B cell (primary cell): ENCODE results near the gene HMOX1. TPM values are rescaled to one million over a fixed set of nuclear protein-coding genes. Genes with fewer than 3 reads are reported as not detected.
"Not testable (repeated sequence)": the region's sequence is repeated elsewhere in the genome, so short reads cannot be mapped to it uniquely, and the experiment has no call there.

Experiments
- ATAC-seq: fragments of 200-7000 bp; cut with Tn5 transposase; one replicate; pipeline ENCODE4 v1.10.0; 2021; ENCODE audit warnings: low read depth, mild to moderate bottlenecking, moderate number of reproducible peaks, moderate library complexity
- CTCF ChIA-PET: fragments of 350-600 bp; sonication (Branson Sonifier 250); formaldehyde crosslinking; loops from one replicate; lab custom pipeline; 2021; ENCODE audit warnings: antibody characterized with exemption, inconsistent platforms; lab: Charles Lee
- POLR2A ChIA-PET: fragments of 350-600 bp; sonication (Branson Sonifier 250); formaldehyde crosslinking; loops from one replicate; lab custom pipeline; 2021; ENCODE audit warnings: antibody characterized with exemption; lab: Charles Lee
- DNase-seq: peaks from one replicate; pipeline ENCODE4 v3.0.0; 2013
- H2AFZ ChIP-seq: 2 replicates; pipeline ENCODE4 v1.6.1; 2012; ENCODE audit warnings: mild to moderate bottlenecking, low read depth, low read length; ENCODE audit not compliant: insufficient read depth, poor library complexity, severe bottlenecking
- H3K27ac ChIP-seq, 2 donors: 1 replicate in 1 of 2; 2 replicates in 1 of 2; pipeline ENCODE4 v1.5.1; 2012 to 2013; ENCODE audit warnings: low read length in 2 of 2, mild to moderate bottlenecking in 2 of 2, moderate library complexity in 1 of 2
- H3K27me3 ChIP-seq, 4 experiments: fragments of 200-600 bp in 1 of 4; sonication (generic) in 1 of 4; replicated peaks in 1 of 4; 1 replicate in 2 of 4; 2 replicates in 2 of 4; pipeline versions ENCODE4 v1.6.1 to v1.7.0; 2013 to 2016; ENCODE audit warnings: low read length in 3 of 4, mild to moderate bottlenecking in 2 of 4, mixed read lengths in 1 of 4, moderate library complexity in 1 of 4; ENCODE audit not compliant: insufficient read depth in 4 of 4, control insufficient read depth in 3 of 4; ENCODE audit errors: control extremely low read depth in 1 of 4
- H3K36me3 ChIP-seq, 2 experiments: replicated peaks in 1 of 2; 1 replicate in 1 of 2; 2 replicates in 1 of 2; pipeline versions ENCODE4 v1.6.1 to v1.7.1; 2013; ENCODE audit warnings: low read length in 1 of 2; ENCODE audit not compliant: insufficient read depth in 2 of 2, control insufficient read depth in 1 of 2; ENCODE audit errors: control extremely low read depth in 1 of 2, extremely low read depth in 1 of 2
- H3K4me1 ChIP-seq, 2 donors: fragments of 200-600 bp in 1 of 2; sonication (generic) in 1 of 2; 1 replicate in 1 of 2; 2 replicates in 1 of 2; pipeline versions ENCODE4 v1.5.1 to v1.6.1; 2013 to 2017; ENCODE audit warnings: low read length in 2 of 2; ENCODE audit not compliant: control insufficient read depth in 2 of 2, insufficient read depth in 2 of 2
- H3K4me2 ChIP-seq: replicated peaks from 2 replicates; pipeline ENCODE3; 2012; ENCODE audit warnings: mild to moderate bottlenecking, low read depth, low read length; ENCODE audit not compliant: poor library complexity, severe bottlenecking
- H3K4me3 ChIP-seq, 5 experiments: fragments of 200-600 bp in 1 of 5; sonication (generic) in 1 of 5; 1 replicate in 3 of 5; 2 replicates in 2 of 5; pipeline versions ENCODE4 v1.5.1 to v1.7.0; 2011 to 2016; ENCODE audit warnings: low read length in 4 of 5, mild to moderate bottlenecking in 4 of 5, low read depth in 2 of 5, control low read depth in 1 of 5, moderate library complexity in 1 of 5; ENCODE audit not compliant: insufficient read depth in 1 of 5; ENCODE audit errors: control extremely low read depth in 1 of 5, extremely low read depth in 1 of 5
- H3K79me2 ChIP-seq: fragments of 200-600 bp; sonication (generic); one replicate; pipeline ENCODE4 v1.6.0; 2016; ENCODE audit warnings: low read length; ENCODE audit not compliant: control insufficient read depth, insufficient read depth
- H3K9ac ChIP-seq: fragments of 200-600 bp; sonication (generic); 2 replicates; pipeline ENCODE4 v1.6.1; 2017; ENCODE audit warnings: mild to moderate bottlenecking, low read length, moderate library complexity
- H3K9me3 ChIP-seq, 3 donors: one replicate each; pipeline versions ENCODE4 v1.6.1 to v1.7.1; 2013; ENCODE audit warnings: low read length in 2 of 3; ENCODE audit not compliant: control insufficient read depth in 2 of 3, insufficient read depth in 1 of 3; ENCODE audit errors: control extremely low read depth in 1 of 3
- H4K20me1 ChIP-seq: 2 replicates; pipeline ENCODE4 v1.6.0; 2012; ENCODE audit warnings: mild to moderate bottlenecking, low read length; ENCODE audit not compliant: insufficient read depth, control insufficient read depth, poor library complexity, severe bottlenecking
- H3K27ac Mint-ChIP-seq: one replicate; pipeline ENCODE4 v1.8.0; 2021; ENCODE audit warnings: mixed read lengths
- H3K27me3 Mint-ChIP-seq: one replicate; pipeline ENCODE4 v1.8.0; 2021; ENCODE audit warnings: mixed read lengths
- H3K4me1 Mint-ChIP-seq: one replicate; pipeline ENCODE4 v1.8.0; 2021; ENCODE audit warnings: mixed read lengths
- H3K4me3 Mint-ChIP-seq: one replicate; pipeline ENCODE4 v1.8.0; 2021; ENCODE audit warnings: mixed read lengths
- H3K9me3 Mint-ChIP-seq: one replicate; pipeline ENCODE4 v1.8.0; 2022; ENCODE audit warnings: mixed read lengths; ENCODE audit not compliant: insufficient read depth
- CTCF ChIP-seq: fragments of 200-600 bp; IDR thresholded peaks from one replicate; pipeline ENCODE4 v1.8.0; 2022; ENCODE audit warnings: antibody characterized with exemption, mild to moderate bottlenecking
- EZH2 ChIP-seq: IDR thresholded peaks from 2 replicates; pipeline ENCODE4 v1.6.1; 2012; ENCODE audit warnings: borderline replicate concordance, low read depth, mild to moderate bottlenecking, moderate library complexity, low read length; ENCODE audit not compliant: insufficient read depth, poor library complexity, severe bottlenecking
- WGBS: methylation state at CpG from one replicate; pipeline ENCODE4 v1.1.5; 2013; ENCODE audit warnings: missing lambda C conversion rate; ENCODE audit not compliant: insufficient coverage; 5-methylcytosine and 5-hydroxymethylcytosine counted together
- intact Hi-C: fragments of 100-400 bp; cut with micrococcal nuclease; formaldehyde crosslinking; loops from one replicate; pipeline ENCODE4 v1.10.0; 2022
- polyA plus RNA-seq: library from polyadenylated mRNA; depleted of rRNA; stranded (reverse); fragments of >200 nt; gene quantifications from 2 replicates; pipeline ENCODE4 v1.2.3, GENCODE V29; 2012
- total RNA-seq, 2 donors: library from RNA; stranded (reverse); fragments of 120-200 nt in 1 of 2; gene quantifications; 1 replicate in 1 of 2; 2 replicates in 1 of 2; pipeline versions ENCODE4 v1.2.3 to v1.2.4, GENCODE V29; 2013 to 2022

The HMOX1 gene
- total and polyA plus RNA-seq, 2 donors (not counting 1 experiment from before 2014, with no cell fraction given), result 9.4 to 21.9 TPM

- H3K9me3 ChIP-seq, result peaks cover 2 to 27% (median 13%) of the 10 kb centered on the region in 3 donors
- H2AFZ ChIP-seq, result no peak overlapping the region
- H3K36me3 ChIP-seq, result peaks cover 9 to 31% of the 10 kb centered on the region in 2 experiments
- H3K79me2 ChIP-seq, result peaks cover 10% of the 10 kb centered on the region
- DNase-seq (no peak), ATAC-seq (no peak)
- H3K9ac ChIP-seq, result no peak overlapping the region
- intact Hi-C loops, result loop anchor here (10.0 kb wide), 1 partner anchor 688 kb away; no protein-coding TSS in a partner anchor
- Mint-ChIP-seq H3K9me3 (no peaks in the 10 kb centered on the region), H3K27ac (no peak overlapping the region), H3K4me1 (no peaks in the 10 kb centered on the region), H3K4me3 (no peak overlapping the region), H3K27me3 (no peaks in the 10 kb centered on the region)
- H3K4me1 ChIP-seq, result no peaks in the 10 kb centered on the region
- no peak overlapping the region for H3K4me3 ChIP-seq
- TF ChIP-seq CTCF (no peak), EZH2 (no peak)
- CTCF ChIA-PET, result no interaction called here
- no peak overlapping the region for H3K4me2 ChIP-seq
- 92% methylated on average over 4 of the region's 5 CpGs for WGBS
- peaks cover 3% of the 10 kb centered on the region for H4K20me1 ChIP-seq
- POLR2A ChIA-PET, result no interaction called here
- no peaks in the 10 kb centered on the region for H3K27me3 ChIP-seq
- no peak overlapping the region for H3K27ac ChIP-seq
These were observed 55.5 kb downstream of the HMOX1 start for GRCh38 chr22:35436421-35436820.

GRCh38 chr22:35437049-35437448 is 56.2 kb downstream of the HMOX1 start:
- ATAC-seq, result peak; percentile 14
- Histone ChIP-seq H4K20me1 (no peaks in the 10 kb centered on the region), H3K36me3 (peaks cover 9 to 24% of the 10 kb centered on the region in 2 experiments), H2AFZ (no peak overlapping the region), H3K4me3 (no peak overlapping the region), H3K9me3 (peaks cover 2 to 27% (median 13%) of the 10 kb centered on the region in 3 donors), H3K27me3 (no peaks in the 10 kb centered on the region), H3K27ac (no peak overlapping the region), H3K79me2 (peaks cover 9% of the 10 kb centered on the region), H3K4me2 (no peak overlapping the region), H3K4me1 (no peaks in the 10 kb centered on the region), H3K9ac (no peak overlapping the region)
- H3K27me3 Mint-ChIP-seq, result no peaks in the 10 kb centered on the region
- ChIA-PET CTCF (no interaction called here), POLR2A (no interaction called here)
- WGBS, result 94% methylated on average over 2 of the region's 2 CpGs
- intact Hi-C loops, result loop anchor here (10.0 kb wide), 1 partner anchor 688 kb away; no protein-coding TSS in a partner anchor
- H3K27ac Mint-ChIP-seq, result no peak overlapping the region
- no peak for DNase-seq
- H3K4me3 Mint-ChIP-seq, result no peak overlapping the region
- TF ChIP-seq CTCF (no peak), EZH2 (no peak)
- no peaks in the 10 kb centered on the region for H3K9me3 Mint-ChIP-seq
- no peaks in the 10 kb centered on the region for H3K4me1 Mint-ChIP-seq

- H3K9me3 Mint-ChIP-seq, H3K9me3 ChIP-seq, H3K9ac ChIP-seq, H3K4me1 ChIP-seq, DNase-seq, H3K4me1 Mint-ChIP-seq, H3K27ac Mint-ChIP-seq, H3K4me3 ChIP-seq, POLR2A ChIA-PET, H4K20me1 ChIP-seq, H3K27ac ChIP-seq, H3K4me3 Mint-ChIP-seq, ATAC-seq, H3K4me2 ChIP-seq, H3K36me3 ChIP-seq, H3K27me3 Mint-ChIP-seq, H2AFZ ChIP-seq, H3K27me3 ChIP-seq, H3K79me2 ChIP-seq, CTCF ChIA-PET: not testable (repeated sequence)
- 80% methylated on average over 3 of the region's 3 CpGs for WGBS
- intact Hi-C loops, result loop anchor here (2.0 to 10.0 kb wide), 2 partner anchors 62 to 686 kb away; no protein-coding TSS in a partner anchor
These were observed 57.9 kb downstream of the HMOX1 start for GRCh38 chr22:35438673-35439364.
